Measurements from ENCODE around the gene KDM4C.

The KDM4C gene

DNA sequence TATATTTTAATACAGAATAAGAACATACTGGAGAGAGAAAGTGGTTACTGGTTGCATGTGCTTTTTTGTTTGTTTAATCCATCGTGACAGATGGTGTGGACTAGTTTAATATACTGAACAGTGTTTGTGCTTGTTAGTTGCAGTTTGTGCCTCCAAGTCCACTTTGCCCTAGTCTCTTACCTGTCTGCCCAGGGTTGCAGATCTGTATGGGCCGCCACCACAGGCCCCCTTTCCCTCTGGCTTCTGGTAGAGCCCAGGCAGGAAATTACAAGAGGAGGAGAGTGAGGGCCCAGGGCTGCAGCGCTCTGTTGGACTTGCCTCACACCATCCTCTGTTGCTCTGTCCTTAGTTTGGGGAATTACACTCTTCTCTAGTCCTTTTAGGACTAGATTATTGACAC lies 166.4 kb downstream of the KDM4C start:
- no peak for DNase-seq (ENCODE audit: low spot score)
- ChIA-PET CTCF (no interaction called here), POLR2A (ENCODE audit: low non-redundant PET) (no interaction called here)
- TF ChIP-seq, protein P1, sequence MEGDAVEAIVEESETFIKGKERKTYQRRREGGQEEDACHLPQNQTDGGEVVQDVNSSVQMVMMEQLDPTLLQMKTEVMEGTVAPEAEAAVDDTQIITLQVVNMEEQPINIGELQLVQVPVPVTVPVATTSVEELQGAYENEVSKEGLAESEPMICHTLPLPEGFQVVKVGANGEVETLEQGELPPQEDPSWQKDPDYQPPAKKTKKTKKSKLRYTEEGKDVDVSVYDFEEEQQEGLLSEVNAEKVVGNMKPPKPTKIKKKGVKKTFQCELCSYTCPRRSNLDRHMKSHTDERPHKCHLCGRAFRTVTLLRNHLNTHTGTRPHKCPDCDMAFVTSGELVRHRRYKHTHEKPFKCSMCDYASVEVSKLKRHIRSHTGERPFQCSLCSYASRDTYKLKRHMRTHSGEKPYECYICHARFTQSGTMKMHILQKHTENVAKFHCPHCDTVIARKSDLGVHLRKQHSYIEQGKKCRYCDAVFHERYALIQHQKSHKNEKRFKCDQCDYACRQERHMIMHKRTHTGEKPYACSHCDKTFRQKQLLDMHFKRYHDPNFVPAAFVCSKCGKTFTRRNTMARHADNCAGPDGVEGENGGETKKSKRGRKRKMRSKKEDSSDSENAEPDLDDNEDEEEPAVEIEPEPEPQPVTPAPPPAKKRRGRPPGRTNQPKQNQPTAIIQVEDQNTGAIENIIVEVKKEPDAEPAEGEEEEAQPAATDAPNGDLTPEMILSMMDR (conservative IDR thresholded peaks at IDR 0.05; ENCODE audit: low read depth), result no peak
- no peak overlapping the region for H3K27ac ChIP-seq

DNA sequence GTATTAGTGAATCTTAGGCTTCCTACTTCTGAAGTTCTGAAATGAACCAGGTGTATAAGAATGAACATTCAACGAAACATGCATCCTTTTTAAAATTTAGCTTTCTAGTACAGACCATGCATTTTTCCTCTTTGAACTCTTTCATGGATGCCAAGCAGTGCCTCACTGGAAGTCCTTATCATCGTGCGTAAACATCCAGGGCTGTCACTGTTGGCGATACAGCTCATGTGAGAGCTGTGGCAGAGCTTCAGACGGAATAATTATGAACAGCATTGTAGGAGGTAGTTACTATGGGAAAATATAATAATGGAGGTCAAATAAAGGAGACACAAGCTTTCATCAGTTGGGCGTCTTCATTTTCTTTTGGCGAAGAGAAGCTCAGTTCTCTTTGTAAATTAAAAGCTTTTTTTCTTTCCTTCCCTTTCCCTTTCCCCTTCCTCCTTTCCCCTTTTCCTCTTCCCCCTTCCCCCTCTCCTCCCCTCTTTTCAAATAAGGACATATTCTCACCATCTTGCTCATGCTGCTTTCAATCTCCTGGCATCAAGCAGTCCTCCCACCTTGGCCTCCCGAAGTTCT lies 167.3 kb downstream of the KDM4C start:
- no peak overlapping the region for H3K27ac ChIP-seq
- POLR2A ChIA-PET (ENCODE audit: low non-redundant PET), result no interaction called here
- TF ChIP-seq, protein P1 (conservative IDR thresholded peaks at IDR 0.05; ENCODE audit: low read depth), result no peak
- CTCF ChIA-PET, result no interaction called here
- no peak for DNase-seq (ENCODE audit: low spot score)

- no peak for DNase-seq (ENCODE audit: low spot score)
- H3K27ac ChIP-seq, result no peak overlapping the region
- CTCF ChIA-PET, result no interaction called here
- POLR2A ChIA-PET (ENCODE audit: low non-redundant PET), result no interaction called here
- TF ChIP-seq, protein P1 (conservative IDR thresholded peaks at IDR 0.05; ENCODE audit: low read depth), result no peak
These were observed 168.1 kb downstream of the KDM4C start for GRCh38 chr9:6925836-6926235.

GRCh38 chr9:6926436-6926835 lies 168.7 kb downstream of the KDM4C start:
- H3K27ac ChIP-seq, result no peak overlapping the region
- ChIA-PET CTCF (no interaction called here), POLR2A (ENCODE audit: low non-redundant PET) (no interaction called here)
- DNase-seq (ENCODE audit: low spot score), result no peak
- TF ChIP-seq, protein P1 (conservative IDR thresholded peaks at IDR 0.05; ENCODE audit: low read depth), result no peak

- ChIA-PET POLR2A (ENCODE audit: low non-redundant PET) (no interaction called here), CTCF (no interaction called here)
- no peak overlapping the region for H3K27ac ChIP-seq
- DNase-seq (ENCODE audit: low spot score), result no peak
- TF ChIP-seq, protein P1 (conservative IDR thresholded peaks at IDR 0.05; ENCODE audit: low read depth), result no peak
These were observed 170.1 kb downstream of the KDM4C start for GRCh38 chr9:6927838-6928237.

DNA sequence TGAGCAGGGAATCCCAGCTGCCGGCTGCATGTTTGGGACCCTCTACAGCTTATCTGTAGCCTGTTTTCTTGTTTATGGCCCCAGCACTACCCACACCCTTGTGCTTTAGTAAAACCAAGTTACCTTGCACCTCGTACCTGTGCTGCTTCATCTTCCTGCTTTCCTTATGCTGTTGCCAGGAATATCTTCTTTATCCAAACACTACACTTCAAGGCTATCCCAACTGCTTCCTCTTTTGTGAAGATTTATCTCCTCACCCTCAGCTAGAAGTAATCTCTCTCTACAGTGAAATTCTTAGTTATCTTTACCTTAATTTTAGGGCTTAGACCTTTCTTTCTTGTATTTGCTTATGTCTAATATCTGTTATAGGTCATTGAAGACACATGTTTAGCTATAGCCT lies 171.1 kb downstream of the KDM4C start:
- H3K27ac ChIP-seq, result no peak overlapping the region
- CTCF ChIA-PET, result no interaction called here
- TF ChIP-seq, protein P1 (conservative IDR thresholded peaks at IDR 0.05; ENCODE audit: low read depth), result no peak
- POLR2A ChIA-PET (ENCODE audit: low non-redundant PET), result no interaction called here
- no peak for DNase-seq (ENCODE audit: low spot score)
